Esophagus squamous epithelium (tissue), 5 donors: ENCODE measurements around the gene ADGRG3. TPM values are rescaled to one million over a fixed set of nuclear protein-coding genes. Genes with fewer than 3 reads are reported as not detected.

Source experiments
- DNase-seq: peaks from one replicate; lab custom pipeline; 2025; lab: John Stamatoyannopoulos, UW
- H3K27ac ChIP-seq, 4 donors: fragments of 200-600 bp; sonication (generic); one replicate each; pipeline ENCODE4 v1.5.1; 2016 to 2019; ENCODE audit warnings: mild to moderate bottlenecking in 1 of 4
- H3K27me3 ChIP-seq, 4 donors: fragments of 200-600 bp; sonication (generic); 1 replicate in 3 of 4; 2 replicates in 1 of 4; pipeline versions ENCODE4 v1.5.1 to v1.6.0; 2017 to 2021; ENCODE audit warnings: antibody characterized with exemption in 1 of 4
- H3K36me3 ChIP-seq, 3 donors: fragments of 200-600 bp; sonication (generic); one replicate each; pipeline ENCODE4 v1.5.1; 2016 to 2019
- H3K4me1 ChIP-seq, 3 donors: fragments of 200-600 bp; sonication (generic); one replicate each; pipeline ENCODE4 v1.5.1; 2017 to 2019
- H3K4me3 ChIP-seq, 4 donors: fragments of 200-600 bp; sonication (generic); 1 replicate in 3 of 4; 2 replicates in 1 of 4; pipeline ENCODE4 v1.5.1; 2016 to 2019; ENCODE audit warnings: mild to moderate bottlenecking in 2 of 4, moderate library complexity in 1 of 4
- H3K9me3 ChIP-seq, 3 donors: fragments of 200-600 bp; sonication (generic); one replicate each; pipeline ENCODE4 v1.5.1; 2016 to 2019
- CTCF ChIP-seq, 6 experiments: fragments of 450-650 bp in 4 of 6; fragments of 200-600 bp in 2 of 6; sonication (generic) in 2 of 6; IDR thresholded peaks; one replicate each; pipeline ENCODE4 v1.5.1; 2016 to 2019; ENCODE audit warnings: antibody characterized with exemption in 6 of 6, mild to moderate bottlenecking in 4 of 6, moderate library complexity in 4 of 6
- POLR2A ChIP-seq, 4 donors: fragments of 450-650 bp; IDR thresholded peaks; one replicate each; pipeline ENCODE4 v1.6.1; 2017; ENCODE audit warnings: antibody characterized with exemption in 4 of 4, mild to moderate bottlenecking in 4 of 4, moderate library complexity in 3 of 4
- whole genome bisulfite sequencing, 2 donors: methylation state at CpG; one replicate each; pipeline ENCODE4 v1.1.5; 2018; 5-methylcytosine and 5-hydroxymethylcytosine counted together
- intact Hi-C: fragments of 100-400 bp; cut with DNase I; formaldehyde crosslinking; loops from one replicate; pipeline ENCODE4 v1.15.0; 2022
- total RNA-seq, 4 donors: library from RNA; depleted of rRNA; stranded (reverse); fragments of >200 nt; gene quantifications; one replicate each; pipeline ENCODE4 v1.1.0, GENCODE V29; 2016
- donor health status: DM: yes; HTN: yes; CAD: no.

The ADGRG3 gene
- total RNA-seq, 4 donors from 2014 or later = 1.5 to 3.9 (median 2.1) TPM; not detected in 1

- peaks cover 0 to 6% (median 0%) of the 10 kb centered on the region in 3 donors for H3K4me1 ChIP-seq
- H3K36me3 ChIP-seq = peaks cover 0 to 98% (median 26%) of the 10 kb centered on the region in 3 donors
Measured at GRCh38 chr16:57658130-57658877, 9.8 kb upstream of the ADGRG3 start.

GRCh38 chr16:57658878-57659674, 9.0 kb upstream of the ADGRG3 start:
- H3K36me3 ChIP-seq = peaks cover 6 to 98% (median 27%) of the 10 kb centered on the region in 3 donors
- WGBS, 2 donors = 76 to 85% methylated on average over 13 to 17 of the region's 19 CpGs
- no peak overlapping the region for H3K4me3 ChIP-seq
- H3K27ac ChIP-seq = no peak overlapping the region
- H3K9me3 ChIP-seq = no peaks in the 10 kb centered on the region
- intact Hi-C loops = no loop called here
- H3K4me1 ChIP-seq = no peaks in the 10 kb centered on the region
- TF ChIP-seq CTCF (IDR thresholded peaks at IDR 0.05) = no peak
- TF ChIP-seq POLR2A (IDR thresholded peaks at IDR 0.05) = no peak
- no peaks in the 10 kb centered on the region for H3K27me3 ChIP-seq
- no peak for DNase-seq

More at GRCh38 chr16:57658130-57658877, 9.8 kb upstream of the ADGRG3 start:
- intact Hi-C loops = no loop called here
- no peak overlapping the region for H3K4me3 ChIP-seq
- WGBS, 2 donors = 85 to 86% methylated on average over 10 of the region's 10 CpGs
- H3K27ac ChIP-seq = no peak overlapping the region
- no peaks in the 10 kb centered on the region for H3K9me3 ChIP-seq
- no peak for DNase-seq
- H3K27me3 ChIP-seq = no peaks in the 10 kb centered on the region
- TF ChIP-seq CTCF (IDR thresholded peaks at IDR 0.05) = no peak
- no peak for TF ChIP-seq POLR2A (IDR thresholded peaks at IDR 0.05)

GRCh38 chr16:57660715-57661463, 7.2 kb upstream of the ADGRG3 start:
- no peaks in the 10 kb centered on the region for H3K4me1 ChIP-seq
- H3K27me3 ChIP-seq = no peaks in the 10 kb centered on the region
- intact Hi-C loops = no loop called here
- peaks cover 8 to 98% (median 27%) of the 10 kb centered on the region in 3 donors for H3K36me3 ChIP-seq
- H3K27ac ChIP-seq = no peak overlapping the region
- H3K4me3 ChIP-seq = no peak overlapping the region
- DNase-seq = no peak
- no peak for TF ChIP-seq CTCF (IDR thresholded peaks at IDR 0.05)
- TF ChIP-seq POLR2A (IDR thresholded peaks at IDR 0.05) = no peak
- H3K9me3 ChIP-seq = no peaks in the 10 kb centered on the region
- 82 to 91% methylated on average over 6 to 7 of the region's 11 CpGs for WGBS, 2 donors

GRCh38 chr16:57661510-57661909, 6.6 kb upstream of the ADGRG3 start:
- Histone ChIP-seq H3K36me3 (peaks cover 8 to 92% (median 27%) of the 10 kb centered on the region in 3 donors), H3K27me3 (no peaks in the 10 kb centered on the region), H3K4me3 (no peak overlapping the region), H3K4me1 (no peaks in the 10 kb centered on the region), H3K27ac (no peak overlapping the region), H3K9me3 (no peaks in the 10 kb centered on the region)
- no peak for TF ChIP-seq CTCF (IDR thresholded peaks at IDR 0.05)
- TF ChIP-seq POLR2A (IDR thresholded peaks at IDR 0.05) = no peak
- DNase-seq = no peak
- intact Hi-C loops = no loop called here
- WGBS, 2 donors = 61 to 88% methylated on average over 5 to 7 of the region's 7 CpGs
